ENCODE results near the gene ARHGAP4. TPM values are rescaled to one million over a fixed set of nuclear protein-coding genes. Genes with fewer than 3 reads are reported as not detected.

The ARHGAP4 gene
- total and polyA plus RNA-seq, 10 of the 15 experiments (the other 5 are each of a cell fraction or from before 2014, with no cell fraction given), result 0.71 to 120 (median 44.3) TPM

- TF ChIP-seq POLR2AphosphoS5 (IDR thresholded peaks at IDR 0.05; ENCODE audit: low read length), result peak; percentile 35; the same call in 1 of the 2 replicates
- 0 out of 2 replicates have a peak, but pooled peaks have one; percentile 25 for TF ChIP-seq NR2F1 (conservative IDR thresholded peaks at IDR 0.05)
- 0 out of 2 replicates have a peak, but pooled peaks have one; percentile 60 for TF ChIP-seq ZSCAN29 (IDR thresholded peaks at IDR 0.05)
- no peak for TF ChIP-seq CUX1 (IDR thresholded peaks at IDR 0.05; ENCODE audit: insufficient replicate concordance, low read depth, low read length)
- TF ChIP-seq SPI1 (IDR thresholded peaks at IDR 0.05; ENCODE audit: borderline replicate concordance, insufficient read depth, low read depth, low read length), result no peak
- peak; percentile 82 to 96; a peak in 3 of 4 replicates for TF ChIP-seq BHLHE40 (IDR thresholded peaks at IDR 0.05; ENCODE audit: borderline replicate concordance in 1 of 2, low read depth in 2 of 2, low read length in 1 of 2)
- TF ChIP-seq NKRF (conservative IDR thresholded peaks at IDR 0.05), result peak; percentile 63
- TF ChIP-seq CREB1 (IDR thresholded peaks at IDR 0.05; ENCODE audit: low read depth), result peak; percentile 79
- TF ChIP-seq PAX5 (IDR thresholded peaks at IDR 0.05; ENCODE audit: borderline replicate concordance, low read depth, low read length), result no peak
- TF ChIP-seq RUNX3 (IDR thresholded peaks at IDR 0.05; ENCODE audit: low read length), result peak; percentile 59
- TF ChIP-seq EGR1 (IDR thresholded peaks at IDR 0.05; ENCODE audit: borderline replicate concordance in 1 of 2, low read depth in 2 of 2, low read length in 2 of 2), result peak in 1 of 2 experiments; percentile 59; a peak in 1 of 3 replicates
- TF ChIP-seq PML (IDR thresholded peaks at IDR 0.05; ENCODE audit: low read length), result 0 out of 2 replicates have a peak, but pooled peaks have one; percentile 23
- TF ChIP-seq SMC3 (IDR thresholded peaks at IDR 0.05; ENCODE audit: borderline replicate concordance, low read length), result no peak
- no peak for TF ChIP-seq TCF7 (IDR thresholded peaks at IDR 0.05; ENCODE audit: borderline replicate concordance)
Measured at GRCh38 chrX:153972368-153973126, 46.5 kb upstream of the ARHGAP4 start, which contains the start of gene TMEM187 (continued).

Measured in GM12878 (cell line).